ENCODE data around the gene CNNM4.

Gene CNNM4

DNA sequence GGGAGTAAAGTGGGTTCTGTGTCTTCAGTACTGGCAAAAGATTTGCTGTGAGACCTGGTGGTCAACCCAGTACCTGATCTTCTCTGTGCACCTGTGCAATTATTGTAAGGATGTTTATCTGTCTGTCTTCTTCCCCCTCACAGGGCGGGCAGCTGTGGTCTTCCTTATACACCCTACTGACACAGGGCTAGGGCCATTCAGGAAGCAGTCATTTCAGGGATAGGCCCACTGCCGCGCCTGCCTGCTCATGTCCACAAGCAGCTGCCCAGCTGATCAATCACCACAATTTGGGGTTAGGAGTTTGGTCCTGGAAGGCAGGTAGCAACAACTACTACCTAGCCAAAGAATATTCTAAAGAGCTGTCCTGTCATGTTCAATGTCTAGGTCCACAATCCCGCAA, 1.2 kb upstream of the CNNM4 start:
- no peak for DNase-seq

DNA sequence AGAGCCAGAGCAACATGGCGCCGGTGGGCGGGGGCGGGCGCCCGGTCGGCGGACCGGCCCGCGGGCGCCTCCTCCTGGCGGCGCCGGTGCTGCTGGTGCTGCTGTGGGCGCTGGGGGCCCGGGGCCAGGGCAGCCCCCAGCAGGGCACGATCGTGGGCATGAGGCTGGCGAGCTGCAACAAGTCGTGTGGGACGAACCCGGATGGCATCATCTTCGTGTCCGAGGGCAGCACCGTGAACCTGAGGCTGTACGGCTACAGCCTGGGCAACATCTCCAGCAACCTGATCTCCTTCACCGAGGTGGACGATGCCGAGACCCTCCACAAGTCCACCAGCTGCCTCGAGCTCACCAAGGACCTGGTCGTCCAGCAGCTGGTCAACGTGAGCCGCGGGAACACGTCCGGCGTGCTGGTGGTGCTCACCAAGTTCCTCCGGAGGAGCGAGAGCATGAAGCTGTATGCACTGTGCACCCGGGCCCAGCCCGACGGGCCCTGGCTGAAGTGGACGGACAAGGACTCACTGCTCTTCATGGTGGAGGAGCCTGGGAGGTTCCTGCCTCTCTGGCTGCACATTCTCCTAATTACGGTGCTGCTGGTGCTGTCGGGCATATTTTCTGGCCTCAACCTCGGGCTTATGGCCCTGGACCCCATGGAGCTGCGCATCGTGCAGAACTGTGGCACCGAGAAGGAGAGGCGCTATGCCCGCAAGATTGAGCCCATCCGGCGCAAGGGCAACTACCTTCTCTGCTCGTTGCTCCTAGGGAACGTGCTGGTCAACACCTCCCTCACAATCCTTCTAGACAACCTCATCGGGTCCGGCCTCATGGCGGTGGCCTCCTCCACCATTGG, 507 bp downstream of the CNNM4 start:
- DNase-seq = no peak

DNA sequence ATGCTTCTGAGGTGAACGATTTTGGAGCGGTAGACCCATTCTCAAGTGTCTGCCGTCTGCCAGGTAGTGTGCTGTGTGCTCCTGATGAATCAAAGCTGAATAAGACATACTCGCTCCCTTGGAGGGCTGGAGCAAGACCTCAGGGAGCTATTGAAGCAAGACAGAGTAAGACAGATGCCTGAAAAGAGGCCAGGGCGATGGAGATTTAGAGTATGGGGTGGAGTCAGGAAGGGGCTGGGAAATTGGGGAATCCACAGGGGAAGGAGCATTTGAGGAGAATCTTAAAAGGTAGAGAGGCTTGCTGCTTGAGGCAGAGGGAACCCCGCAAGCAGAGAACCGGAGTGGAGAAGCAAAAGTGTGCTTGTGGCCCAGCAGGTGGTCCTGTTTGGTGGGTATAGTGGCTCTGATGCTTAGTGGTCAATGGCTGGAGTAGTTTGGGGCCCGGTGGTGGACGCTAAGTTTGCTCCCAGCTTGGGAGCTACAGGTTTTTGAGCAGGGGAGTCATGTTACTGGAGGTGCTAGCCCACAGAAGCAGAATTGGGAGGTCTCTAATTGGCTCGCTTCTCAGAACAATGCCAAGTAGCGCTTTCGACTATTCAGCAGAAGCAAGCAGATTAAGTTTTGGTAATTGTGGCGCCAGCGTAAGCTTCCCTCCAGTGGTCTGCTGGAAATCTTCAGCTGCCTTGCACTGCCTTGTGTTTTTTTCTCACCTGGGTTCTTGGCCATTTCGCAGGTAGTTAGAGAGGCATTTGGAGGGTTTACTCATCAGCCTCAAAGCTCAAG, 2.0 kb downstream of the CNNM4 start:
- no peak for DNase-seq

DNA sequence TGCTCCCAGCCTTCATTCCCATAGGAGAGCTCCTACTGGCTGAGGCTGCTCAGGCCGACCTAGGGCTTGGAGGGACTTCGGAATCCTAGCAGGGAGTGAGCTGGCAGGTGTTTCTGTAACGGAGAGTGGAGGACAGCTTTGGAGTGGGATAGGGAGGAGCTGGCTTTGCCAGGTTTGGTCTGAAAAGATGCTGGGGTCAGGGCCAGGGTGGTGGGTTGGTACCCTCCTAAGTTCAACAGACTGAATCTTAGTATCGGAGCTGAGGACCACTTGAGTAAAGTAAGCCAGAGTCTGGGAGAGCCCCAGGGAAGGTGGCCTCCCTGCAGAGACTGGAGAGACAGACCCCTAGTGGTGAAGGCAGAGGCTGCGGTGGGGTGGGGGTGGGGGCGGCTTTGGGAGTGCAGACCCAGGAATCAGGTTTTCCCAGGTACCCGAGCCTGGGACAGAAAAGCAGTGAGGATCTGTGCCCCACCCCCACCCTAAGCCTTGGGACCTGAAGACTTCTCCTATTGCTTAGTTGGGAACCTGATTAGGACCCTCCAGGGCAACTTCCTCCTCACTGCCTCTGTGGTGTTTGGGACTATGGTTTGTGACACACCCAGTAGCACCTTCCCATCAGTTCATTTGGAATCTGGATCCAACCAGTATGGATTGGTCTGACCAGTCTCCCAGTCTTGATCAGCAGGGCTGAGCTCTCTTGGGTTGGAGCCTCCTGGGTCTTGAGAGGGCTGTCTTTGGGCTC, 3.0 kb downstream of the CNNM4 start:
- DNase-seq = no peak

DNA sequence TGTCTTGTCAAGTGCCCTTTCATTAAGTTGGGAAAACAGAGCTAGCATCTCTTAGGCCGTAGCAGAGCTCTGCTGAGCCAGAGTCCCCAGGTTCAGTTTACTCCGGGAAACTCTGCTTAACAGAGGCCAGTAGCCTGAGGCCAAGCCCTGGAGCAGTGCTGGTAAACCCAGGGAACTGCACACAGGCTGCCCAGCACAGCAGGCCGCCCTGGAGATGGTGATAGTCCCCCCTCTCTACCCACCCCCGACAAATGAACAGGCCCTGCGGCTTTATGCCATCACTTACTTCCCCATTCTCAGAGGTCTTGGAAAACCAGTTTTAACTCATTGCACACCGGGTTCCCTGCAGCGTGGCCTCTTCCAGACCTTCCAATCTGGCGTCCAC, 3.5 kb downstream of the CNNM4 start:
- no peak for DNase-seq

DNA sequence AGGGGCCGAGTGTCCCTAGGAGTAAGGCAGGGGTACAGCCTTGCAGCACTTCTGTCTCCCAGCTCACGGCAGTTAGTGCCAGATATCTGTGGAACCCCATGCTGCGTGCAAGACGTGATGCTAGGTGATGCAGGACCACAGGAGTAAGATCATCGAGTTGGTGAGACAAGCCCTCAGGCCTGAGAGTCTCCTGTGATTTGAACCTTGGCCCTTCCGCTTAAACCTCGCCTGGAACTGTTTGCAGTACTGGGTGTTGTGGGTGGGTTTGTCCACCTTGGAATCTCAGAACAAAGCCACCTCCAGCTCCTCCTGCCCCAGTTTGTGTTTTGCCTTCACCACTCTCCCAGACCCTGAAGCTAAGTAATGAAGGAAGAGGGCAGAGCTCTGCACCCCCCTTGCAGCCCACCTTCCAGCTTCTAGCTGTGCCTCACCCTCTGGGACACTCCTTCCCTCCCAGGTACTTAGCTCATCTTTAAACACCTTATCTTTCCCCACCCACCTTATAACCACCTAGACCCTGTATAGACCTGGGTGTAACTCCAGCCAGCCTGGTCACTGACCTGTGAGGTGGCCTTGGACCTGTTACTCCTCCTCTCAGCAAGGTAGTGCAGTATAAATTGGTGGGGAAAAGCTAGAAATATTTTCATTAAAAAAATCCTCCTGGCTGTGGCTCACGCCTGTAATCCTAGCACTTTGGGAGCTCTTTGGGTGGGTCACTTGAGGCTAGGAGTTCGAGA, 6.6 kb downstream of the CNNM4 start:
- DNase-seq = no peak

DNA sequence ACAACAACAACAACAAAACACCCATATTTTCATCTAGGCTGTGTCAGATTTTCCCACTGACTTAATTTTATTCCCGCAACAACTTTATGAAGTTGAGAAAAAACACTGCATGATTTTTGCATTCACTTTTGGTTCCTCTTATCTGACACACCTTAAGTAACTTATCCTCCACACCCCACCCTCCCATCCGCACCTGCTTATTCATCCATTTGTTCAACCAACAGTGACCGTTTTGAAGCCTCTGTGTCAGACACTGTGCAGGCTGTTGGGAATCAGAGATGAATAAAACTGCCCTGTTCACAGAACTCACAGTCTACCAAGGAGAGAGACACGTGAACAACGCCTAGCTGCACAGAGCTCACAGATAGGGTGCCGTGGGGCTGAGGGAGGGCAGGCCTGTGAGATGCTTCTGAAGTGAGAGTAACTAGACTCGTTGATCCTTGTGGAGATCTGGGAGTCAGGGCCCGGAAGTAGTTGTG, 7.4 kb downstream of the CNNM4 start:
- no peak for DNase-seq

DNA sequence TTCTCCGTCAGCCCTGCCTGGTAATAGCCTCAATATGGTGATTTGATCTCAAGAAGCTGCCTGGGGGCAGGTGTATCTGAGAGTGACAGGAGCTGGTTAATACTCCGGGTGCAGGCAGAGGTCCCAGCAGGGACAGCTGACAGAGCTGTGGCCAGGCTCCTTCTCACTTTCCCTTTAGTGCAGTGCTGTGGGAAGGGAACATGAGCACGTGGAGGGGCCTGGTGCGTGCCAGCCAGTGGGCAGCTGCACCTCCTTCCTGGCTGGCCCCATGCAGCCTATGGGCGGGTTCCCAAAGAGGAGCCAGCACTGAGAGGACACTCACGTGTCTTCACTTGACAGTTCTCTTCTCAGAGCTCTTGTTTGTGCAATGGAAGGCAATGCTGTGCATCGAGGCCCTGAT, 9.1 kb downstream of the CNNM4 start:
- DNase-seq = no peak

DNA sequence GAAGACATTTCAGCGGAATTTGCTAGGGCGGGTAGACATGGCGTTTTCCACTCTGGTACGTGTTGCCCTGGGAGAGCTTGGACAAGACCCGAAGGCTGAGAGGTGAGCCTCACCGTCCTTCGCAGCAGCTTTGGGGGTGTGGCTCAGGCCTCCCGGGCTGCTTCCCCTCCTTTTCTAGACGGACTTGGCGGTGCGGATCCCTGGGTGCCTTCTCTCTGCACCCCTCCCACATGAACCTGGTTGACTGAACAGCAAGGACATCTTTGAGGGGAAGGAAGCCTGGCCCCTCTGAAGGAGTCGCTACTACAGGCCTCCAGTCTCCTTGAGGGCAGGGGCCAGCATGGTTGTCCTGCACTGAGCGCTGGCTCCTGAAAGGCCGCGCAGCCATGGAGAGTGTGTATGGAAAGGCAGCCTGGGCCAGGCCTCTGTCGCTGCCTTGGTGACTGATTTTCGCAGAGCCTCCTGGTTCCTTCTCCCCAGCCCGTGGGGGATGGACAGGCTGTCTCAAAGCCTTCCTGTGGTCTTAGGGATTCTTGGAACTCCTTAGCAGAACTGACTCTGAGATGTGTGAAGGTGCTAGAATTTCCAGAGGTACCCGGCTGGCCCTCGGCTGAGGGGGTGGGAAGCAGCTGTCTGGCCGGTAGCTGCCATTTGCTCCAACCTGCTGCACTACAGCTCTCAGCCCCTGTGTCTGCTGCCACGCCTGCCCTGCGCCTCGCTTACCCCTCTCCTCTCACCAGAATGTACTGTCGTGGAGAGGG, 9.9 kb downstream of the CNNM4 start:
- DNase-seq = no peak

DNA sequence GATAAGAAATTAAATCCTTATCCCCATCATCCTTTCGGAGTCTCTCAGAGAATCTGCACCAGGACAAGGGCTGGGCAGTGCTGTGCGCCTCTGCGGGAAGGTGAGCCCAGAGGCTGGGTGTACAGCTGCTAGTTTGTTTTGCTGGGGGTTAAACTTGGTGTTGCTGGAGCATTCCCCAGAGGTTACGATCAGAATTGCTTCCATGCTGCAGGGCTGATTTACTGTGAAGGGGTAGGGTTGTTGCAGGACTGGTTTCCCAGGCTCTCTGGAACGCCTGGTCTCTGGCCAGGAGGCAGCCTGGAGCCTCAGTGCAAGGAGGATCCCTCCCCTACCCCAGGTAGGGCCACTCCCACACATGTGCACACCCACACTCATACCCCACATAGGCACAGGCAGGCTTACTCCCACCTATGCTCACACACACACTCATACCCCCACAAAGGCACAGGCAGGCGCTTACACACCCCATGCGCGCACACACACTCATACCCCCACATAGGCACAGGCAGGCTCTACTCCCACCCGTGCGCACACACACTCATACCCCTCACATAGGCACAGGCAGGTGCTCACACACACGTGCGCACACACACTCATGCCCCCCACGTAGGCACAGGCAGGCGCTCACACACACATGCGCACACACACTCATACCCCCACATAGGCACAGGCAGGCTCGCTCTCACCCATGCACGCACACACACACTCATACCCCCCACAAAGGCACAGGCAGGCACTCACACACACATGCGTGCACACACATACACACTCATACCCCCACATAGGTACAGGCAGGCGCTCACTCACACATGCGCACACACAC, 11.3 kb downstream of the CNNM4 start:
- DNase-seq = no peak

DNA sequence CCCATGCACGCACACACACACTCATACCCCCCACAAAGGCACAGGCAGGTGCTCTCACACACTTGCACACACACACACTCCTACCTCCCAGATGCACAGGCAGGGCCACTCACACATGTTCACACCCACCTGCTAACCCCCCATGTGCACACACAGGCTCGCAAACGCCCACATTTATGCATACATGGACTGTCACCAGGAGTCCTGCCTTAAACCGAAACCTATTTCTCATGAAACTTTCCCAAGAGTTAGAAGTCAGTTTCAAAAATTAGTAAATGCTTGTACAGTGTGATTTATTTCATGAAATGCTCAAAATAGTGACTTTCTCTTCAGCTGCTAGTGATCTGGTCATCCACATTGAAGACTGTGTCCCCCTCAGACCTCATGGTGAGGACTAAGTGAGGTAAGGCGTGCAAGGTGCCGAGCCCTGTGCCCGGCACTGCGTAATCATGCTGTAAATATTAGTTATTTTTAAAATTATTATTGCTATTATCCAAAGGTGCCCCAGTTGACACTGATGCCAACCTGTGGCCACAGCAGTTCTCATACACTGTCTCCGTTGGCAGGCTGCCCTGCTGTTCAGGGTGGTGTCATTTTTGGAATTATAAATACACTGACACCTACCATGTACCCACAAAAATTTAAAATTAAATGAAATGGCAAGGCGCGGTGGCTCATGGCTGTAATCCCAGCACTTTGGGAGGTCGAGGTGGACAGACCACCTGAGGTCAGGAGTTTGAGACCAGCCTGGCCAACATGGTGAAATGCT, 12.4 kb downstream of the CNNM4 start:
- no peak for DNase-seq

DNA sequence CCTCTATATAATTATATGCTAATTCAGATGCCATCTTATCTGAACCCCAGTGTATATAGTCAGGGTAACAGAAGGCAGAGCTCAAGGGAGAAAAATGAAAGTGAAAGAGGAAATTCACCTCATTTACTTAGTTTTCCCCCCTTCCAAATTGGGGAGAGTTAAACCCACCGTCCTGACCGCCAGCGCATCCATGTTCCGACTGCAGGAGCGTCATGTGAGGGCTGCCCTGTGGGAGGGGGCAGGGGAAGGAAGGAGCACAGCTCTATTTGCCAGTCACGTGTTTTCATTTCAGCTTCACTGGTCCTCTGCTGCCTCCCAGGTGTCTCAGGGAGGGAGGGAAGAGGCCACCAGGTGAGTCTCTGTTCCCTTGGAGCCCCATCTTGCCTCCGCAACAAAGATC, 13.2 kb downstream of the CNNM4 start:
- DNase-seq = peak; percentile 26

DNA sequence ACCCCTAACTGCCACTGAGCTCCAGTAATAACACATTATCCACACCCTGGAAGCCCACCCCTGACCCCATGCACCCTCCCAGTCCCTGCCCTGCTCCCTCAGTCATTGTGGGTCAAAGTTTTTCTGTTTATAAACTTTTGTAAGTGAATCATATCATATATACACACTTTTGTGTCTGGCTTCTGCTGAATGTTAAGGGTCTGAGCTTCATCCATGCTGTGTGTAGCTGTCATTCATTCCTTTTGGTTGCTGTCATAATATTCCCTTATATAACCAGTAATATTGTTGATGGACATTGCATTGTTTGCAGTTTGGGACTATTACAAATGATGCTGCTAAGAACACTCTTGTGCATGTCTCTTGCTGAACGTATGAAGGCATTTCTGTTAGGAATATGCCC, 14.5 kb downstream of the CNNM4 start:
- DNase-seq = no peak

DNA sequence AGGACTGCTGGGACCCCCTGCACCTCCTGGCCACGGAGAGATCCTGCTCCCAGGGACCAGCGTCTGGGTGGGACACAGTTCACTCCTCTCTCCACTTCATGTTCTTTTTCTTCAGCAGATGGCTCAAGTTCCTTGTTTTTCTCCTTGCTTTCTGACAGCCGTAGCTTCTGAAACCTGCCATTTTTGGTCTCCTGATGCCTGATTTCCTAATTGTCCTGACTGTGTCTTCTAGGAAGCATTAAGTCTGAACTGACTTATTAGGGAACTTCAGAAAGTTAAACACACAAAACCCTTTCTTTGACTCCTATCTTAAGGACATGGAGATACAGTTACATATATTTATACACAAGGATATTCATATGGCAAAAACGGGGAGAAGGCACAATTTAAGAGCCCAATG, 22.7 kb downstream of the CNNM4 start:
- no peak for DNase-seq

DNA sequence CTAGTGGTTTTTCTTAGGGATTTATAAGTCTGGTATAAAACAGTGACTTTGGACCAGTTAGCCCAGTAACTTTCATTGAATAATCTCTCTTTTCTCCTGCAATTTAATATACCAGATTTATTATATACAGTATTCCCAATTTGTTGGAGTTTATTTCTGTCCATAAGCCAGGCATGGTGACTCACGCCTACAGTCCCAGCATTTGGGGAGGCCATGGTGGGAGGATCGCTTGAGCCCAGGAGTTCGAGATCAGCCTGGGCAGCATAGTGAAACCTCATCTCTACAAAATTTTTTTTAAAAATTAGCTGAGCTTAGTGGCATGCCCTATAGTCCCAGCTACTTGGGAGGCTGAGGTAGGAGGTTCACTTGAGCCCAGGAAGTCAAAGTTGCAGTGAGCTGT, 26.7 kb downstream of the CNNM4 start:
- no peak for DNase-seq

DNA sequence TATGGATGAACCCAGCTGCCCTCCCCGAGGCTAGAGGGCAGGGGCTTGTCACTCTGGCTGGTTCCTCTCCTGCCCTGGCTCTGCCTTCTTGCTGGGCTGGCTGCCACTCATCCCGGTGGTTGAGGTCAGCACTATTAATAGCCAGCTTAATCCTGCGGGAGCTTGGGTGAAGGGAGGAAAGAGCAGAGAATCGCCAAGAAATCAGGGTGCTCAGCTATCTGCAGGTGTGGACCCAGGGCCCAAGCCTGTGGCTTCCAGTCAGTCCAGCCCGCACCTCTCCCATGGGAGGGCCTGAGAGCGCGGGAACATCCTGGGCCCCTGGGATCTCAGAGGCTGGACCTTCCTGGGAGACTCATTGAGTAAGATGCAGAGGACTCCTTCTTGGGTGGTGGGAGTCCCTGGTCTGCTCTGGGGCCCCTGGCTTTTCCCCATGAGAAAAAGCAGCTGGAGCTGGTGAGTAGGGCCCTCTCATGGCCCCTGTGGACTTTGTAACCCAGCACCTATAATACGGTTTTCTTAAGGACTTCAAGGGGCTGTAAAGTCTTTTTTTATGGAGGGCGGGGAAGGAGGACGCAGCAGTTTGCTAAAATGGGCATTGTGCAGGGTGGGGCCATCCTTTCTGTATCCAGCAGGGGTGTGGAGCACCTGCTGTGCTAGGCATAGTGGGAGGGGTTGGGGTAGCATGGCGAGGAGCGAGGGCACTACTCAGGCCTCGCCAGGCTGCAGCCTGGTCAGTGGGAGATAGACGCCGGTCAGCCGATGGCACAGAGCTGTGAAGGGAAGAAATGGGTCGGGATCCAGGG, 27.9 kb downstream of the CNNM4 start:
- DNase-seq = no peak

DNA sequence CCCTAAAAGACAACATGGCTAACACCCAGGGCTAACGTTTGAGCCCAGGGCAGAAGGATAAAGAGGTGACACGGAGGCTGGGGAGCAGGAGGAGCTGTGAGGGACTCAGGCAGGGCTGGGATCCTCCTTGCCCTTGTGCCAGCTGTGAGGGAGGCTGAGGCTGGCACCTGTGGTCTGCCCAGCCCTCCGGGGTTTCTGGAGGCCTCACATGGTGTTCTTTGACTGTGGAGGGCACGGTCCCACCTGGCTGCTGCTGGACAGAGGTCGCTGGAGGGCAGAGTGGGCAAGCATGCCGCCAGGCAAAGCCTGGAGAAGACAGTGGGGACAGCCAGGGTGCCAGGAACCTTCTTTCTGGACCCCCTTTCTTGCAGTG, 28.5 kb downstream of the CNNM4 start:
- DNase-seq = no peak

DNA sequence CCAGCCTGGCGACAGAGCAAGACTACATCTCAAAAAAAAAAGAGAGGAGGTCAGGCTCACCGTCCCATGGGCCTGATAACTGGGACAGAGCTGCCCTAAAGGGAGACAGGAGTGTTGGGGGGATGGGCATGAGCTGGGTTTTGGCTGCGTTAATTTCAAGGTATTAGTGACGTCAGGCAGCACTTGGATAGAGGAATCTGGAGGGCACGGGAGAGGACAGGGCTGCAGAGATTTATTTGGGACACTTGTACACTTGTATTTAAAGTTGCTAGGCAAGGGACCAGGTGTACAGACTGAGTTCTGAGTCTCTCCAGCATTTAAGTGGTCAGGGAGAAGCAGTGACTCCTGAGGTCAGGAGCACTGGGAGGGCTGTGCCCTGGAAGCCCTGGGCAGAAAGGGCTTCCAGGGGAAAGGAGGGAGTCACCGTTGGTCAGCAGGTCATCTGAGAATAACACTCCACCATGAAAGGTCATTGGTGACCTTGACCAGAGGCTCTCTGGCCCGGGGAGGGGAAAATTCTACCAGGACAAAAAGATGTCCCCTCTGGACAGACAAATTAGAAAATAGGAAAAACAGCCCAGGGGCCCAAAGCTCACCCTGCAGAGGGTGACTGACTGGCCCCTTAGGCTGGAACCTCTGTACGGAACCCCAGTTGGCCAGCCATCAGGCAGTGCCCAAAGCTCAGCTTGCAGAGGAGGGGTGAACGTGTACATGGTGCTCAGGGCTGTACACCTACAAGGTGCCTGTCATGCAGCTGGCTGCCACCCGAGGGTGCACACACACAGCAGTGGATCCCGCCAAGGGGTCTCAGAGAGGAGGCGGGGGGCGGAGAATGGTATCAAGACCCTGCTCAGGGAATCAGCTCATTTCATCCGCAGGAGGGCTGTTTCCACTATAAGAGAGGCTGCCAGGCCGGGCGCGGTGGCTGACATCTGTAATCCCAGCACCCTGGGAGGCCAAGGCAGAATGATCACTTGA, 32.4 kb downstream of the CNNM4 start:
- DNase-seq = no peak
